Tibial nerve (tissue), 3 donors: Measurements from ENCODE around the gene PTPRT.

Experiments
- POLR2A ChIP-seq, 2 donors: fragments of 450-650 bp; IDR thresholded peaks; one replicate each; pipeline ENCODE4 v1.6.1; 2017; ENCODE audit warnings: antibody characterized with exemption in 2 of 2, mild to moderate bottlenecking in 2 of 2, moderate library complexity in 2 of 2
- TF ChIP-seq, protein P1 (sequence below), 5 experiments: fragments of 200-600 bp in 3 of 5; fragments of 450-650 bp in 2 of 5; sonication (generic) in 3 of 5; IDR thresholded peaks; one replicate each; pipeline ENCODE4 v1.5.1; 2016 to 2019; ENCODE audit warnings: antibody characterized with exemption in 5 of 5, mild to moderate bottlenecking in 3 of 5, moderate library complexity in 2 of 5

DNA sequence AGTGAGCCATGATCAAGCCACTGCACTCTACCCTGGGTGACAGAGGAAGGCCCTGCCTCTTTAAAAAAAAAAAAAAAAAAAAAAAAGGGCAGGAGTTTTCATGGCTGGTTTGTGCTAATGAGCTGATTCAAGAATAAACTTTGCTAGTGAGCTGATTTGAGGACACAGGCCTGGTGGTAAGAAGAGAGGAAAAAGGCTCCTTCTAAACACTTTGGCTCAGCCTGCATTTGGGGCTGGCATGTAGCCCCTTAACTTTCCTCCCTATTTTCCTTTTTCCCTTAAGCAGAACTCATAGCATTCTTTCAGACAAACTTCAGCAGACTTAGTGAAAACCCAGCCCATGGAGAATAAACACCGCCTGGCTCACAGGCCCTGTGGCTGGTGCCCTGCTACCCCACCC lies 432.7 kb downstream of the PTPRT start:
- TF ChIP-seq, protein P1, sequence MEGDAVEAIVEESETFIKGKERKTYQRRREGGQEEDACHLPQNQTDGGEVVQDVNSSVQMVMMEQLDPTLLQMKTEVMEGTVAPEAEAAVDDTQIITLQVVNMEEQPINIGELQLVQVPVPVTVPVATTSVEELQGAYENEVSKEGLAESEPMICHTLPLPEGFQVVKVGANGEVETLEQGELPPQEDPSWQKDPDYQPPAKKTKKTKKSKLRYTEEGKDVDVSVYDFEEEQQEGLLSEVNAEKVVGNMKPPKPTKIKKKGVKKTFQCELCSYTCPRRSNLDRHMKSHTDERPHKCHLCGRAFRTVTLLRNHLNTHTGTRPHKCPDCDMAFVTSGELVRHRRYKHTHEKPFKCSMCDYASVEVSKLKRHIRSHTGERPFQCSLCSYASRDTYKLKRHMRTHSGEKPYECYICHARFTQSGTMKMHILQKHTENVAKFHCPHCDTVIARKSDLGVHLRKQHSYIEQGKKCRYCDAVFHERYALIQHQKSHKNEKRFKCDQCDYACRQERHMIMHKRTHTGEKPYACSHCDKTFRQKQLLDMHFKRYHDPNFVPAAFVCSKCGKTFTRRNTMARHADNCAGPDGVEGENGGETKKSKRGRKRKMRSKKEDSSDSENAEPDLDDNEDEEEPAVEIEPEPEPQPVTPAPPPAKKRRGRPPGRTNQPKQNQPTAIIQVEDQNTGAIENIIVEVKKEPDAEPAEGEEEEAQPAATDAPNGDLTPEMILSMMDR (IDR thresholded peaks at IDR 0.05), result no peak
- TF ChIP-seq POLR2A (IDR thresholded peaks at IDR 0.05), result no peak
